ENCODE results near the gene P2RY2. TPM values are rescaled to one million over a fixed set of nuclear protein-coding genes. Genes with fewer than 3 reads are reported as not detected.

The P2RY2 gene
- total RNA-seq = 0.12 and 0.16 TPM in 2 replicates

GRCh38 chr11:73218106-73218829, at the start of gene P2RY2:
TSS of gene P2RY2 (plus strand) at chr11:73218281. CDS start at chr11:73234160, 15,879 bp downstream.

DNA sequence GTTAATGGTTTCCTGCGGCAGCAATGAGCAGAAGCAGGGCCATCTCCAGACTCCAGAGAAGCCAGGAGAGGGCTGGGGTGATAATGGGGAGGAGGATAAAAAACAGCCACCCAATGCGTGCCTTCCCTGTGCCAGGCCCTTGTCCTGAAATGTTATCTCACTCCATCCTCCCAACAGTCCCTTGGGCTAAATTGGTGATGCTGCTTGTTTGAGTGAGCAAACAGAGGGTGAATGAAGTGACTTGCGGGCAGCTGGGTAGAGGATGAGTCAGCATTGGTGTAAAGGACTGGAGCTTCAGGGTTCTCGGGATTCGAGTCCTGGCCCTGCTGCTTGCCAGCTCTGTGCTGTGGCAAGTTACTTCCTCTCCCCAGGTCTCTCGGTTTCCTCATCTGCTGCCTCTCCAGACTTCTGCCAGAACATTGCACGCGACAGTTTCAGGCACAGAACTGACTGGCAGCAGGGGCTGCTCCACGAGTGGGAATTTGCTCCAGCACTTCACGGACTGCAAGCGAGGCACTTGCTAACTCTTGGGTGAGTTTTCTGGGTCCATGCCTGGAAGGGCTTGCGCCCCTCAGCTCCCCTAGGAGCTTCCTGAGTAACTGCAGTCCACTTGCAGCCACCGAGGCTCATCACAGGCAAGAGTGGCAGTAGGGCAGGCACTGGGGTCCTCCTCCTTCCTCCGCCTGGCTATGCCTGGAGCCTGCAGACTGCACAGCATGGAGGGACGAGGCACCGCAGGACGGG, 54.0 kb downstream of the P2RY2 start, which contains the start of gene P2RY6:
Gene P2RY6, plus strand, starts transcription at position 403 of the 744 bp plus-strand sequence. CDS start 24,181 bp downstream, outside the sequence.

Other genes with a start within 250 kb of the P2RY2 start
- 12.5 and 13.4 TPM in 2 replicates for gene FCHSD2, start 76.0 kb upstream of the P2RY2 start, total RNA-seq
- 0.49 and 0.97 TPM in 2 replicates for gene P2RY6, start 54.1 kb downstream of the P2RY2 start, total RNA-seq
- gene ARHGEF17, start 90.0 kb downstream of the P2RY2 start, total RNA-seq = 58.8 and 70.3 TPM in 2 replicates
- gene RELT, start 158.1 kb downstream of the P2RY2 start, total RNA-seq = 4.9 and 5.8 TPM in 2 replicates

Measured in hair follicle dermal papilla cell (primary cell).